Measurements from ENCODE around the gene KLHL4. TPM values are rescaled to one million over a fixed set of nuclear protein-coding genes. Genes with fewer than 3 reads are reported as not detected.

The KLHL4 gene
- total RNA-seq, result 10 to 100 TPM; 16.7 to 42.6 TPM
- polyA plus RNA-seq (2013, experiment 1 of 2), result 8.2 TPM
- 8.6 TPM for polyA plus RNA-seq (2013, experiment 2 of 2)
- long read RNA-seq, experiment 1, full-length matches to known transcripts, result 8 of 10 reads
- long read RNA-seq, experiment 1, partial matches to known transcripts, result 0 of 10 reads
- long read RNA-seq, experiment 1, other reads (novel, unspliced or antisense), result 2 of 10 reads
- long read RNA-seq, experiment 2, full-length matches to known transcripts, result 39 of 53 reads
- long read RNA-seq, experiment 2, partial matches to known transcripts, result 6 of 53 reads
- long read RNA-seq, experiment 2, other reads (novel, unspliced or antisense), result 8 of 53 reads
- long read RNA-seq, experiment 3, full-length matches to known transcripts, result 262 of 293 reads
- long read RNA-seq, experiment 3, partial matches to known transcripts, result 8 of 293 reads
- long read RNA-seq, experiment 3, other reads (novel, unspliced or antisense), result 23 of 293 reads
- long read RNA-seq, experiment 4, full-length matches to known transcripts, result 6 of 9 reads
- long read RNA-seq, experiment 4, partial matches to known transcripts, result 3 of 9 reads
- long read RNA-seq, experiment 4, other reads (novel, unspliced or antisense), result 0 of 9 reads

- Histone ChIP-seq H3K36me3 (ENCODE audit: control insufficient read depth, insufficient read depth, low read length) (no peaks in the 10 kb centered on the region), H3K4me3 (ENCODE audit: low read length) (peak within 1 kb of the TSS; percentile 94), H3K9ac (ENCODE audit: extremely low read depth, low read length, poor library complexity, severe bottlenecking) (peak within 1 kb of the TSS; percentile 70), H3K27me3 (ENCODE audit: control insufficient read depth, insufficient read depth, low read length, poor library complexity, severe bottlenecking) (no peaks in the 10 kb centered on the region), H3K9me3 (ENCODE audit: control insufficient read depth, low read length) (no peaks in the 10 kb centered on the region), H3K27ac (ENCODE audit: low read depth, low read length) (peak within 1 kb of the TSS; percentile 88), H3K4me1 (ENCODE audit: control insufficient read depth, insufficient read depth, low read length) (no peaks in the 10 kb centered on the region)
- H3K27ac Mint-ChIP-seq, result peak within 1 kb of the TSS; percentile 96
- no peaks in the 10 kb centered on the region for H3K27me3 Mint-ChIP-seq (ENCODE audit: insufficient read depth)
- H3K36me3 Mint-ChIP-seq (ENCODE audit: low read depth), result no peaks in the 10 kb centered on the region
- no peak for TF ChIP-seq CTCF (conservative IDR thresholded peaks at IDR 0.05)
- H3K4me1 Mint-ChIP-seq, result peaks cover 15% of the 10 kb centered on the region
- 0 to 1% methylated on average over 2 to 8 of the region's 8 CpGs for WGBS, 2 experiments (ENCODE audit: insufficient coverage in 1 of 2, insufficient read length in 1 of 2)
- peak within 1 kb of the TSS; percentile 80 for H3K4me3 Mint-ChIP-seq
- DNase-seq, result peak; percentile 89
- H3K9me3 Mint-ChIP-seq, result peaks cover 4% of the 10 kb centered on the region
Measured at GRCh38 chrX:87517571-87518141, at the start of gene KLHL4. Gene KLHL4 (plus strand): TSS chrX:87517802. CDS start chrX:87517894, 92 bp downstream.

- 55% methylated on average over 1 of the region's 2 CpGs; no CpG with 5 or more reads in 1 of the 2 experiments for WGBS, 2 experiments (ENCODE audit: insufficient coverage in 1 of 2, insufficient read length in 1 of 2)
- H3K27me3 Mint-ChIP-seq (ENCODE audit: insufficient read depth), result no peaks in the 10 kb centered on the region
Measured at GRCh38 chrX:87468941-87469340, 48.7 kb upstream of the KLHL4 start.

More at GRCh38 chrX:87468941-87469340, 48.7 kb upstream of the KLHL4 start:
- no peak for DNase-seq
- Mint-ChIP-seq H3K4me1 (peaks cover 26% of the 10 kb centered on the region), H3K9me3 (peaks cover 35% of the 10 kb centered on the region), H3K36me3 (ENCODE audit: low read depth) (peaks cover 2% of the 10 kb centered on the region), H3K4me3 (no peak overlapping the region), H3K27ac (no peak overlapping the region)
- Histone ChIP-seq H3K4me3 (ENCODE audit: low read length) (no peak overlapping the region), H3K27ac (ENCODE audit: low read depth, low read length) (no peak overlapping the region), H3K4me1 (ENCODE audit: control insufficient read depth, insufficient read depth, low read length) (no peaks in the 10 kb centered on the region), H3K27me3 (ENCODE audit: control insufficient read depth, insufficient read depth, low read length, poor library complexity, severe bottlenecking) (no peaks in the 10 kb centered on the region), H3K9me3 (ENCODE audit: control insufficient read depth, low read length) (peaks cover 4% of the 10 kb centered on the region), H3K36me3 (ENCODE audit: control insufficient read depth, insufficient read depth, low read length) (no peaks in the 10 kb centered on the region), H3K9ac (ENCODE audit: extremely low read depth, low read length, poor library complexity, severe bottlenecking) (no peak overlapping the region)
- no peak for TF ChIP-seq CTCF (conservative IDR thresholded peaks at IDR 0.05)

Measured in endodermal cell (in vitro differentiated cells).